HT1080 (cell line): Measurements from ENCODE around the gene HSPB8. TPM values are rescaled to one million over a fixed set of nuclear protein-coding genes. Genes with fewer than 3 reads are reported as not detected.
A peak's percentile ranks its signal among the peaks of the same experiment; 100 is the strongest.

Source experiments
- DNase-seq: peaks from one replicate; pipeline ENCODE4 v3.0.0-alpha.2; 2015; ENCODE audit warnings: low read depth
- total RNA-seq: library from RNA; depleted of rRNA; stranded (reverse); fragments of >200 nt; shearing (Covaris generic); gene quantifications from 2 replicates; pipeline ENCODE4 v1.2.3, GENCODE V29; 2014

The HSPB8 gene
- total RNA-seq, 1 experiment from 2014 or later: 8.7 TPM

DNA sequence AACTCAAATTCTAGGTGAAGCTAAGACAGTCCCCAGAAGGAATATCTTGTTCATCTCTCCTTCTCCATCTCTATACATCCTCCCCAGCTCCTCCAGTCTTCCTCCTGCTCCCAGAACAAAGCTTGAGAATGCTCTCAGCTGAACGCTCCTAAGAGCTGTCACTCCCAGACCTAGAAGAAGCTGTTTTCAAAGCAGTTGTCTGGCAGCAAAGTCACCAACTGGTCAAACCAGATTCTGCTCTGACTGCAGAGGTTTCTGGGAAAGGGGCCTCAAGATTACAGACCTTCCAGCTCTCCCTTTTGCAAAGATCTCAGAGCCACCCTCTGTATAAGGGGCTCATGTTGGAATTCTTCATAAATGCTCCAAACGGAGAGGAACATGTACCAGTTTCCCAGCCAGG lies 9.6 kb upstream of the HSPB8 start:
- DNase-seq: no peak

DNA sequence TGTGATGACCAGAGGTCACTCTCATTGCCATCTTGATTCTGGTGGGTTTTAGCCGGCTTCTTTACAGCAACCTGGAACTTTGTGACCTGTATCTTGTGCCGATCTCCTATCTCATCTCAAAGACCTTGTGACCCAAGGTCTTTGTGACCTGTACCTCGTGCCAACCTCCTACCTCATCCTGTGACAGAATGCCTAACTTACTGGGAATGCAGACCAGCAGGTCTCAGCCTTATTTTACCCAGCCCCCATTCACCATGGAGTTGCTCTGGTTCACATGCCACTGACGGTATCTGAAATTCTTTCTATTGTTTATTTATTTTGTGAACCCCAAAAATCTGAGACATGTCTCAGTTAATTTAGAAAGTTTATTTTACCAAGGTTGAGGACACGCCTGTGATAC lies 7.4 kb upstream of the HSPB8 start:
- no peak for DNase-seq

GRCh38 chr12:119171691-119172425 lies 6.9 kb upstream of the HSPB8 start:
- DNase-seq: no peak

DNA sequence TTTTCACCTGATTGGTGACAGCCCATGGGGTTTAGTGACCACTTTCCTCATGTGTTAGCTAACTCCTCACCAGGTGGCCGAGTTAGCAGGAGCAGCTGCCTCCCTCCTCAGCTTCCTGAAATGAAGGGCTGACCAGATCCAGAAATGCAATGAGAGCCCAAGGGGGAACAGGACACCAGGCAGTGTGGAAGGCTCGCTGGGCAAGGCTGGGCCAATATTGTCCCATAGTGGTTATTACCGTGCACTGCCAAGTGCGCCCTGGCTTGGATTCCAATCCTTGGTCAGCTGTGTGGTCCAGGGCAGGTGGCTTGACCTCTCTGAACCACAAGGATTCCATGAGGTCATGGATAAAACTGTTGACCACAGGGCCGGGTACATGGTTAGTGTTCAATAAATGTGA lies 3.6 kb upstream of the HSPB8 start:
- DNase-seq: no peak

DNA sequence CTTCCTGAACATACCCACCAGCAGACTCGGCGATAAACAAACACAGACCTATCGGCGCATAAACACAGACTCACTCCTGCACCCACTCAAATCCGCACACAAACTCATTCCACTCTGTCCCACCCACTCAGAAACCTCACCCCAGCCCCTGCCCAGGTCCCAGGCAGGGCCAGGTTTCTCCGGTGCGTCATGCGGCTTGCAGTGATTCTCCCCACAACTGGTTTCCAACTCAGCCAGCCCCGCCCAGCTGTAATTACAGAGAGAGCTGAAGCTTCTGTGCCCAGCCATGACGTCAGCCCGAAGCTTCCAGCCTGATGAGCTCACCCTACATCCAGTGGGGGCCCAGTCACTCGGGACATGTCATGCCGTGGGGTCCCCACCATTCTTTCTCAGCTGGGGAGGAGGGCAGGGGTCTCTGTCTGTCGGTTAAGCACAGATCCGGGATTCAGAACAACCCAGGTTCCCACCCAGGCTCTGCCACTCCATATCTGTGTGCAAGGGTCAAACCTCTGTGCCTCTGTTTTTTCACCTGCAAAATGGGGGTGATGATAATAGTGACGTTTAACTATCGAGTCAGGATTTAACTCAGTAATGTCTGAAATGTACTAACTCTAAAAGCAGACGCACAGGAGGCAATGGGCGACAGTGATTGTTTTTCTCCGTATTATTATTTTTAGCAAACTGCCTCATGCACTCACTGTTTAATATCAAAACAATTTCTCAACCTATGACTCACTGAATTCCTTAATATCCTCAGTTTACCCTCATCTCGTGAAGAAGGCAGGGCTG lies 2.3 kb upstream of the HSPB8 start:
- peak; percentile 82 for DNase-seq

DNA sequence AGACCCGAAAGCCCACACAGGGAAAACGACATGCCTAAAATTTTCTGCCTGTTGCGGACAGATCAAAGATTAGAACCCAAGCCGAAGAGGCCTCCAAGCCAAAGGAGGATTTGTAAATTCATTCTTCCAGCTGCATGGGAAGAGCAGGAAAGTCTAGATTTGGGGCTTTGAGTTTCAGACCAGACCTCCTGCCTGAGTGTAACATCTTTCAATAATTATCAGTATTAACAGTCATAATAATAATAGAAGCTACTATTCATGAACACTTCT lies 1.7 kb upstream of the HSPB8 start:
- no peak for DNase-seq

DNA sequence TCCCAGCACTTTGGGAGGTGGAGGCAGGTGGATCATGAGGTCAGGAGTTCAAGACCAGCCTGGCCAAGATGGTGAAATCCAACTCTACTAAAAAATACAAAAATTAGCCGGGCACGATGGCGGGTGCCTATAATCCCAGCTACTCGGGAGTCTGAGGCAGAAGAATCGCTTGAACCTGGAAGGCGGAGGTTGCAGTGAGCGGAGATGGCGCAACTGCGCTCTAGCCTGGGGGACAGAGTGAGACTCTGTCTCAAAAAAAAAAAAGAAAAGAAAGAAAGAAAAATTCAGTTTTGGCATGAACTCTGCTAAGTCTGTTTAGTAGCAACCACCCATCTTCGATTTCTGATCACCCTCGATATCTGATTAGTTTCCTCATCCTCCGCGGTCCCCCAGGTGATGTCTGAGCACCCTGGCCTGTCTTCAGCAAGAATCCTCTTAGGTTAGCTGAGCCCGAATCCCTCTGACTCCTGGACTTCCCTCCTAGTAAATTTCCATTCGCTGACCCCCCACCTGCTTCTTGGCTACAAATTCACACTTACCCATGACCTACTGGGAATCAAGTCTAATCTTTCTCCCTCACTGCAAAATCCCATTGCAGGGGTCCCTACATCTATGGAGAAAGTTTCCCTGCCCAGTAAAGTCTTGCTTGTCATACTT lies 879 bp upstream of the HSPB8 start:
- DNase-seq: no peak

- peak; percentile 71 for DNase-seq
Observed at GRCh38 chr12:119179335-119180021, 747 bp downstream of the HSPB8 start.

DNA sequence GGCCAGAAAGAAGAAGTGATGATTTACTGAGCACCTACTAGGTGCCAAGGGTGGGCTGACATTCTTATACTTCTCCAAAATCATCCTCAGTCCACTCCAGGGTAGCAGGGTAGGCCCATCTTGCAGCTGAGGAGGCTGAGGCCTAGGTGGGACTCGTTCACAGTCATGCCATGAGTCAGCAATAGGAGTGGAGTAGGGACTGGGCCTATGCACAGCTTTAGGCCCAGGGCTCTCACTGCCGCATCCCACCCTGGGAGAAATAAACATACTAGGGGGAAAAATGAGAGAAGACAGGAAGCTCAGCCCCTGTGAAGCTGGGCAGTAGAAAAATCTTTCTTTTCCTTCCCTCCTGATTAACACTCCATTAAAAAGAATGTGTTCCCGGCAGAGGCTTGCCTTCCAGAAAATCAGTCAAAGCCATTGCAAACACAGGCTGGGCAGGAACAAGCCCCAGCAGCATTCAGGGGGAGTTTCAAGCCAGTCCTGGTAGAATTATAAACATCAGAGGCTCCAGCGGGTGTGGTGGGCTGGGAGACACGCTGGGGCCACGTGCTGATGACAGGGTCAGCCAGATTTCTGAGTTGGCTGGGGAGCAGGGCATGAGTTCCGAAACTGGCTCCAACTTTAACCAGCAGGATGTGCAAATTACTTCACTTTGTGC lies 1.8 kb downstream of the HSPB8 start:
- peak; percentile 37 for DNase-seq

DNA sequence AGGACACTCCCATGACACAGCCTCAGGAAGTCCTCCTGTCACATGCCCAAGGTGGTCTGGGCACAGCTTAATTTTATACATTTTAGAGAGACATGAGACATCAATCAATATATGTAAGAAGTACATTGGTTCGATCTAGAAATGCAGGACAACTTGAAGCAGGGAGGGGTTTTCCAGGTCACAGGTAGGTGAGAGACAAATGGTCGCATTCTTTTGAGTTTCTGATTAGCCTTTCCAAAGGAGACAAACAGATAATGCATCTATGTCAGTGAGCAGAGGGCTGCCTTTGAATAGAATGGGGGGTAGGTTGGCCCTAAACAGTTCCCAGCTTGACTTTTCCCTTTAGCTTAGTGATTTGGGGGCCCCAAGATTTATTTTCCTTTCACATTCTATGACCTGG lies 2.5 kb downstream of the HSPB8 start:
- DNase-seq: no peak

GRCh38 chr12:119181944-119182343 lies 3.2 kb downstream of the HSPB8 start:
- no peak for DNase-seq

- no peak for DNase-seq
Observed at GRCh38 chr12:119182701-119183493, 4.2 kb downstream of the HSPB8 start.

DNA sequence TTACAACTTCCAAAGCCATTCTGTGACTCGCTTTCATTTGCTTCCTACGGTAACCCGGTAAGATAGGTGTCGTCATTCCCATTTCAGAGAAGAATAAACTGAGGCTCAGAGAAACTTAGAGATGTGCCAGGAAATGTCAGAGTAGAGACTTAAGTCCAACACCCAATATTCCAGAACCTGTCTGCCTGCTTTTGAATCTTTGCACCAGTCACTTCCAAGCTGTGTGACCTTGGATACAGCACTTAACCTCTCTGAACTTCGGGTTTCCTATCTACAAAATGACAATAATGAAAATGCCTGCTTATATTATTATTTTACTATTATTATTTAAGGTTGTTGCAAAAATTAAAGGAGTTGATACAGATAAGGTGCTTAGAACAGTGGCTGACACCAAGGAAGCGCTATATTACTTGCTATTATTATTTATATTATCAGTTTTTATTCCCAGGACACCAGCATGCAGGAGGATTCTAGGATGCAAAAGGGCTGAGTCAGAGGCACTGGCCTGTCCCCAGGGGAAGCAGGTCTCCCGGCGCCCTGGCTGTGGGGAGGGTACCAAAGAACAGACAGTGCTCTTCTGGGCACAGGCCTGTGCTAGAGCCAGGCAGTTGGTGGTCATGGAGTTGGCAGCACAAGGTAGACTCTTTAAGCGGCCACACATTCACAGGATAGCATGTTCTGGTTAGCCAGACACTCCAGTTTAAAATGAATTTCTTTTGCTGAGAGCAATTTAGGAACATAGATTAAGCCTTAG lies 5.4 kb downstream of the HSPB8 start:
- no peak for DNase-seq

GRCh38 chr12:119195256-119195655 lies 16.5 kb downstream of the HSPB8 start:
- no peak for DNase-seq

DNA sequence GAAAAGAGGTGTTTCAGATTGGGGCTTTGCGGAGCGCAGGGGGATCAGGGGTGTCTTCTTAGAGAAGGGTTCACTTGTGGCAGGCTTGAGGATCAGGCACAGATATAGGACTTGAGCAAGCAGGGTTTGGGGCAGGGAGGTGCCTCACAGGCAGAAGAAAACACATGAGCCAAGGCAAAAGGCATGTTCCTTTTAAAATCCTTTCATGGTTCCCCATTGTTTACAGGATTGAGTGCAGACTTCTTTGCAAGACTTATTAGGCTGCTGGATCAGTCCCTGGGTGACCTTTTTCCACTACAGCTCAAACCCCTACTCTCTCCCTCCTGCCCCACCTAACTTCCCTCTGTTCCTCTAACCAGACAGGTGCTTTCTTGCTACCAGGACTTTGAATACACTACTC lies 19.7 kb downstream of the HSPB8 start:
- no peak for DNase-seq

GRCh38 chr12:119200601-119201000 lies 21.9 kb downstream of the HSPB8 start:
- DNase-seq: no peak

DNA sequence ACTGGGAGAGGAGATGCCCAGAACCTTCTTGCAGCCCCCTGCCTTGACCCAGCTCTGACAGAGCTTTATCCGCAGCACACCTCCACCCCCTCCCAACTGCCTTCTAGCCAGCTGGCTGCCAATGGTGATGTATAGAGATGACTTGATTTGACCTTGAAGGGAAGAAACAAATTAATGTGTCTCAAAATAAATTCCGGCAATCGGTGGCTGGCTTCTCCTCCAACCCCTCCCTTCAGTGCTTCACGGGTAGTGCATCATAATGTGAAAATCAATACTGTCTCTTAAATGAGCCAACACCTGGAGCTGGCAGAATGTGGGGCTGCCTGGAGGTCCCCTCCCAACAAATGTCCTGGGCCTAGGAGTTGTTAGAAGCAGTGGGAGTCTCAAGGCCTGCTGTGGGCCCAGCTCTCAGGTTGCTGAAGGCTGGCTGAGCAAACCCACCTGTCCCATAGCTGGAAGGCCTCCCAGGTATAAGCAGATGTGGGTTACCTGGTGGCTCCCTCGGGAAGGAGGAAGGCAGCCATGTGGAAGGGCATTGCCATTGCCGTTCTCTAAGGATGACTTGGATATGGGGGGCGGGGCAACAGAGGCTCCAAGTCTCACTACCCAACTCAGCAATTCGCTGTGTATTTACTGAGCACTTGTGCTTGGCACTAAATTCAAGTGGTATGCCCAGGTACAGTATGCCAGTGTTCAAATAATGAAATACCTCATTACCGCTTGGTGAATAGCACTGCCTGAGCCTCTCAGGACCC lies 23.2 kb downstream of the HSPB8 start:
- no peak for DNase-seq

DNA sequence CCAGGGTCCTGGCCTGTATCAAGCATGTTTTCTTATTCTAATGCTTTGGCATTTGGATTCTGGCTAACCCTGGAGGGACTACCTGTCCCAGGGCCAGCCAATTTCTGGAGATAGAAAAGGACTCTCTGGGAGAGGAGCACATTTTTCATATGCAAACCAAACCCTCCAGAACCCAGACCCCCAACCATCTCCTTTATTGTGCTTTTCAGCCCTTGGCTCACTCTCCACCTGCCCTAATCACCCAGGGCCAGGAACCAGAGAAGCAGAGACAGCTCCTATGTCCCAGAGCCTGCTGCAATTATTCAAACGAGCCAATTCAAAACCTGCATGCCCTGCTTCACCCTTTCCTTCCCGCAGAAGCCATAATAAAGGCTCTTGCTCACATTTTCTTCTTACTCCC lies 23.8 kb downstream of the HSPB8 start:
- DNase-seq: no peak

- no peak for DNase-seq
Observed at GRCh38 chr12:119204131-119204530, 25.4 kb downstream of the HSPB8 start.
